HG02840 (cell line): Measurements from ENCODE around the gene MGME1.

Source experiments
- ATAC-seq: cut with Tn5 transposase; IDR thresholded peaks from one replicate; pipeline ENCODE4 v1.9.1; 2021; ENCODE audit warnings: mild to moderate bottlenecking, moderate library complexity, moderate number of reproducible peaks; ENCODE audit not compliant: unreplicated experiment, low FRiP score

Gene MGME1, protein sequence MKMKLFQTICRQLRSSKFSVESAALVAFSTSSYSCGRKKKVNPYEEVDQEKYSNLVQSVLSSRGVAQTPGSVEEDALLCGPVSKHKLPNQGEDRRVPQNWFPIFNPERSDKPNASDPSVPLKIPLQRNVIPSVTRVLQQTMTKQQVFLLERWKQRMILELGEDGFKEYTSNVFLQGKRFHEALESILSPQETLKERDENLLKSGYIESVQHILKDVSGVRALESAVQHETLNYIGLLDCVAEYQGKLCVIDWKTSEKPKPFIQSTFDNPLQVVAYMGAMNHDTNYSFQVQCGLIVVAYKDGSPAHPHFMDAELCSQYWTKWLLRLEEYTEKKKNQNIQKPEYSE

GRCh38 chr20:17968366-17969277 is at the start of gene MGME1, which contains the start of gene SNX5:
TSS of gene MGME1 (plus strand) at chr20:17969018. CDS start at chr20:17969860, 842 bp downstream.
TSS of gene SNX5 (minus strand) at chr20:17968794. CDS start at chr20:17968425, 369 bp downstream.
- ATAC-seq = peak; percentile 77

DNA sequence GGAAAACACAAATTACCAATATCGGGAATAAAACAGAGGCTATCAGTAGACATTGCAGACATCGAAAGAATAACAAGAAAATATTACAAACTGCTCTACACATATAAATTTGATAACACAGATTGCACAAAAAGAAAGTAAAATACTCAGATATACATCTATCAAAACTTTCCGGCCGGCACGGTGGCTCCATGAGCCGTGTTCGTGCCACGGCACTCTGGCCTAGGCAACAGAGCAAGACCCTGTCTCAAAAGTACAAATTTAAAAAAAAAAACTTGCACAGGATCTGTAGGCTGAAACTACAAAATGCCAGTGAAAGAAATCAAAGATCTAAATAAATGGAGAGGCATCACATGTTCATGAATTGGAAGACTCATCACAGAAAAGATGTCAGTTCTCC is 49.7 kb upstream of the MGME1 start:
- ATAC-seq = no peak

DNA sequence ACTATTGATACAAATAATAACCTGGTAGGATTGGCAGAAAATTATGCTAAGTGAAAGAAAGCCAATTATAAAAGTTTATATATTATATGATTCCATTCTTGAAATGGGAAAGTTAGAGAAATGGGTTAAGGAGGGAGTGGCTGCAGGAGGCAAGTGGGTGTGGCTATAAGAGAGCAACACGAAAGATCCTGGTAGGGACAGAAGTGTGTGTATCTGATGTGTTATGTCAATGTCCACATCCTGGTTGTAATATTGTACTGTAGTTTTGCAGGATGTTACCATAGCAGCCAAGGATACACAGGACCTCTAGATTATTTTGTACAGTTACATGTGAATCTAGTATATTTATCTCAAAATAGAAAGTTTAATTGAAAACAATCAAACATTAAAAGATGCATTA is 47.0 kb upstream of the MGME1 start:
- no peak for ATAC-seq

- no peak for ATAC-seq
These were observed 43.5 kb upstream of the MGME1 start for GRCh38 chr20:17925141-17925939.

DNA sequence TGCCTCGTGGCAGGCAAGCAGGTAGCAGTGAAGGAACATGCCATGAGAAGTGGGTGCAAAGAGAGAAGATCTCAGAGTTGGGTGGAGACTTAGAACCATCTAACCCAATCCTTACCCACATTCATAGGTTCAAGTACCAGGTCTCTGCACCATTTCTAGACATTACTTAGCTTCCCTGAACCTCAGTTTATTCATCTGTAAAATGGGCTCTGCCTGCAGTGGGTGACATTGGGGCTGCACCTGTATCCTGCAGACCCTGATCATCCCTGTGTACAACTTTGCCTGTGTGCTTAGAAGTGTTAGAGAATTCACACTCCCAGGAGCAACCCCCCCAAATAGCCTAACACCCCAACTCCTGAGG is 42.9 kb upstream of the MGME1 start:
- ATAC-seq = no peak

DNA sequence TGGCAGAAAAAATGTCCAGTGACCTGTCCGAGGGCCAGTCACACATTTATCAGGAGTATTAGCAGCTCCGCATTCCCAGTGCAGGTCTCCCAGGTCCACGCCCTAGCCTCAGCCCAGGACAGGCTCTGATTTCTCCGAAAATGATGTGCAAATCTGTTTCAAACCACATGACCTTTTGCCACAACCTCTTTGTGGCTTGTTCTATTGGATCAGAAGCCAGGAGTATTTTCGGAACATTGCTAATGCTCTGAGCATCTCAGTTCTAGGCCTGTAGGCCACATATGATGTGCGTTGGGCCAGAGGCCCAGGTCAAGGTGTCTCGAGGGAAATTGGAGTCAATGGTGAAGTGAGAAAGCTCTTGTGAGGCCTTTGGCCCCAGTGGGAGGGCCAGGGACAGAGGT is 40.6 kb upstream of the MGME1 start:
- ATAC-seq = no peak

DNA sequence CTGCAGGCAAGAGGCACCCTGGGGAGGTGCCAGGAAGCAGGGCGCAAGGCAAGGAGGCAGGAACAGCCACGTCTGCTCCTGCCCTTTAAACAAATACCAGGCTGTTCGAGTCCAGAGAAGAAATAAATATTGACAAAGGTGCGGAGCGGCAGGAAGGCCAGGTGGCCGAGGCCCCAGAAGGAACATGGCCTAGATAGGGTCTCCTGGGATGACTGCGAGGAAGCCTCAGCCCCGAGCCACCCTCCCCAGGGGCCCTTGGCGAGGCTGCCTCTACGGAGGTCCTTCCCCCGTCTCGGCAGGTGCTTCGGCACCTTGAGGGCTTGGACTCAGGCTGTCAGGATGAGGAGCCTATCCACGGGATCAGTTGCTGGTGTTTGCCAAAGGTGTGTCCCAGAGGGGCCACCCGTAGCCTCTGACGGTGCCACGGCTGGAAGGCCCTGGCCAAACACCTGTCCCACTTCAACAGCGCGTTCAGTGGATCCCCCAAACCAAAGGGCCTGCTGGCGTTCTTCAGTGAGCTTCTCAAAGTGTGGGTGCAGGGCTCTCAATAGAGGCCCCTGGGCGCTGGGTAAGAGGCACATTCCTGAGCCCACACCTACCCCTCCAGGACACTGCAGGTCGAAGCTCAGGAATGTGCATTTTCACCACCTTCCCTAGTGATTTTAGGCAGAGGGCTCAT is 40.0 kb upstream of the MGME1 start:
- ATAC-seq = no peak

- ATAC-seq = no peak
These were observed 37.3 kb upstream of the MGME1 start for GRCh38 chr20:17931513-17931912.

- ATAC-seq = no peak
These were observed 36.4 kb upstream of the MGME1 start for GRCh38 chr20:17932396-17932795.

GRCh38 chr20:17933121-17933520 is 35.7 kb upstream of the MGME1 start:
- no peak for ATAC-seq

DNA sequence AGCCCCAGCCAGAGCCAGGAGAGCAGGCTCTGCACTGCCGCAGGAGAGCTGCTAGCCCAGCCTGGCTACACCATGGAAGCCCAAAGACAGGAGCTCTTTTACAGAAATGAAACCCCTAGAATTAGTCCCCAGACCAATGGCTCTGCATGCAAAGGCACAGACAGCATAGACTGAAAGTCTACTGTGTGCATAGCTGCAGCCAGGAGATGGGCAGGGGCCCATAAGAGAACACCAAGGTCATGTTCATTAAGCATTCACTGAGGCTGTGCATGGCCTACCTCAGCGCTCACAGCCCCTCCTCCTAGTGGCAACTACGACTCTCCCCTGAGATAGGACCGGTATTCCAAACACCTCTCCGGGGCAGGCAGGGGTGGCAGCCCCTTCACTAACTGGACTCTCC is 35.1 kb upstream of the MGME1 start:
- no peak for ATAC-seq

DNA sequence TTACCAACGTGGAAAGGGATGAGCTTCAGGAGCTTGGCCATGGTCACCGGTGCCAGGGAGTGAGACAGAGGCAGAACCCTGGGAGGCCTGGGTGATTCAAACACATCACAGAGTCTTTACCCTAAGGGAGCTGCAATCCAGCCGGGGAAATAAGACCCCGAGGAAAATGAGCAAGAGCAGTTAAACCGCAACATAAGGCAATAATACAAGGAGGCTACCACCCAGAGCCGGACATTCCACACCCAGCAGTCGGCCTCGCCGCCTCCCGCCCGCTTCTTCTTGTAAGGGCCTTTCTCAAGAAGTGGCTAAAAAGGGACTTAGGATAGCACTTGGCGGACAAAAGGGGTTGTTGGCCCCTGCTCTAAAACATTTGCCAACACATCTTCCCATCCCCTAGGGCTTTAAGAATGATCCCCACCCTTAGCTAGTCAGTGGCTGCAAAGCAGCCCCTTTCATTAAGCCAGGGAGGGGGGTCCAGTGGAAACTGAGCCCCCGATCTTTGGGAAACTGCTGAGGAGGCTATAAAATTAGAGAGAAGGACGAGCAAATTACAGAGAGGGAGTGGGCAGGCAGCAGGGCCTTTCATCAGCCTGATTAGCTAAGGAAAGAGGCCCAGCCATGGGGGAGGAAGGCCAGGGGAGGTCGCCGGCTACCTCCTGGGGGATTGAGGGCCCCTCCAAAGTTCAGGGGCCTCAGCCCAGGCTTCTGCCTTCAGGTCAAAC is 34.5 kb upstream of the MGME1 start:
- no peak for ATAC-seq

GRCh38 chr20:17935186-17935585 is 33.6 kb upstream of the MGME1 start:
- ATAC-seq = no peak

GRCh38 chr20:17935761-17936160 is 33.1 kb upstream of the MGME1 start:
- no peak for ATAC-seq

GRCh38 chr20:17936286-17936760 is 32.5 kb upstream of the MGME1 start:
- no peak for ATAC-seq

GRCh38 chr20:17936761-17937732 is 31.8 kb upstream of the MGME1 start:
- ATAC-seq = no peak

DNA sequence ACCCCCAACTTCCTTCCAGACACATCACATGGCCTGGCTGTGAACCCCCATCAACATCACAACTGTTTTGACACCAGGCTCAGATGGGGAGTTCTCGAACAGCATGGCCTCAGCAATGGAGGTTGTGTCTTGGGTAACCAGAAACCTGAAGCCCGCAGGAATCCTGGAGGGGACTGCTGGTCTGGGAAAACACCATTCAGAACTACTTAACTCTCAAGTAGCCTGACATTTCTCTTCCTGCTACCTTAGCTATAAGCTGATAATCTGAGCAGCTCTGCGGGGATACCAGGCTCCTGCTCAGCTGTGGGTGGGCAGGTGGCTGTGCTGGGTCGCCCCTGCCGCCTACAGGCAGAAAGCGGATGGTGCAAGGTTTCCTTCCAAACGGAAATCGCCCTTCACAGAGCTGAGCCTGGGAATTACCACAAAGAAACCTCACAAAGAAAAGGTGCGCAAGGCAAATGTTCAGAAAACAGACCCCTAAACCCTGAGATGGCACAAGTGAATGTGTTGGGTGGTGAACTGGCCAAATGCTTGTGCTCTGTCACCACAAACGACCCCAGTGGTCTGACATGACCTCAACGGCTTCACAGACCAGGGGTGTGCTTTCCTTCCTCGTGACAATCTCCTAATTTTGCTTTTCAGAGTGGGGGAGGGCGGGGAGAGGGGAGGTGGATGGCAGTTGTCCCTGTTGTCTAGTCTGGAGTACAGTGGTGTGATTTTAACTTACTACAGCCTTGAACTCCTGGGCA is 29.8 kb upstream of the MGME1 start:
- ATAC-seq = peak; percentile 48
